Measurements from ENCODE around the gene CD300LF. TPM values are rescaled to one million over a fixed set of nuclear protein-coding genes. Genes with fewer than 3 reads are reported as not detected.

The CD300LF gene
- total RNA-seq, 1 donor from 2014 or later: not detected

GRCh38 chr17:74742978-74743545 is 30.3 kb upstream of the CD300LF start:
- DNase-seq (ENCODE audit: low read depth): no peak
- H3K36me3 ChIP-seq (ENCODE audit: control insufficient read depth, insufficient read depth, low read length): no peaks in the 10 kb centered on the region
- no peak overlapping the region for H3K4me3 ChIP-seq (ENCODE audit: low read depth, low read length)
- FAIRE-seq: no peak
- TF ChIP-seq CTCF (IDR thresholded peaks at IDR 0.05; ENCODE audit: insufficient read depth, low read length, severe bottlenecking): no peak
- H3K27me3 ChIP-seq (ENCODE audit: control insufficient read depth, insufficient read depth, low read length): peaks cover 1% of the 10 kb centered on the region

DNA sequence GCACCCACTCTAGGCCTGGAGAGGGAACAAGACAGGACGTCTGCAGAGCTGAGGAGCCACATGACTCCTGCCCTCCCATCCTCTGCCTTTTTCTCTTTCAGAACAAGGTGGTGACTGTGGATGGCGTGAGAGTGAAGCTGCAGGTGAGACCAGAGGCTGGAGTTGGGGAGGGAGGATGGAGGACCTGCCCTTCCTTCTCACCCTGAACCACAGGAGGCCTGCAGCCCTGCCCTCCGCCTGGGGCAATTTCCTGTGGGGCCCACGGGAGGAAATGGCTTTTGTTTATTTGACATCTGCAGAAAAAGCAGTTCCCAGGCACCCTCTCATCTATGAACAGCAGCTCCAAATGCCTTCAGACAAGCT is 29.4 kb upstream of the CD300LF start:
- no peak for TF ChIP-seq CTCF (IDR thresholded peaks at IDR 0.05; ENCODE audit: insufficient read depth, low read length, severe bottlenecking)
- Histone ChIP-seq H3K27me3 (ENCODE audit: control insufficient read depth, insufficient read depth, low read length) (peaks cover 3% of the 10 kb centered on the region), H3K36me3 (ENCODE audit: control insufficient read depth, insufficient read depth, low read length) (no peaks in the 10 kb centered on the region), H3K4me3 (ENCODE audit: low read depth, low read length) (no peak overlapping the region)
- FAIRE-seq (peak; percentile 32), DNase-seq (ENCODE audit: low read depth) (no peak)

DNA sequence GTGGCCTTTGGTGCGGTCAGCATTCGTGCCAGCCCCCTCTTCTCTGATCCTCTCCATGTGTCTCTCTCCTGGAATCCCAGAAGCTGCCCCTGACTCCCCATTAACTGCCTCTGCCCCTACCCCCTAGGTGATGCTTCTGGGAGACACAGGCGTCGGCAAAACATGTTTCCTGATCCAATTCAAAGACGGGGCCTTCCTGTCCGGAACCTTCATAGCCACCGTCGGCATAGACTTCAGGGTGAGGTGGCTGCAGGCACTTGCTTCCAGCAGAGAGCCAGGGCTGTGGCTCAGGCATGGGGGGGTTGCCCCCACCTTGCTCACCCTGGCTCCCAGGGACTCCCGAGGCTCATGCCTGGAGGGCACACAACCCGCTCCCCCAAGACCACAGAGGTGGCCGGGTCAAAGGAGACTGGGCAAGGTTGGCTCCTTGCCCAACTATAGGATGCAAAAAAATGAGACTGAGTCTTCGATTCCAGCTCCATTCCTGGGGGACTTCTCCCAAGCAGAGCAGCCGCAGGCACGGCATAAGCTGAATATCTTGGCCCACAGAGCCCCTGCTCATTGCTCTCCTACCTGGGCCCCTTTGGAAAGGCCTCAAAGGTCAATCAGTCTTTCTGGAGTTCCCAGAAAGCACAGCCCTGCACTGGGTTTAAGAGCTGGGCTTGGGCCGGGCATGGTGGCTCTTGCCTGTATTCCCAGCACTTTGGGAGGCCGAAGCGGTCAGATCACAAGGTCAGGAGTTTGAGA is 28.1 kb upstream of the CD300LF start:
- DNase-seq (ENCODE audit: low read depth) (no peak), FAIRE-seq (no peak)
- H3K4me3 ChIP-seq (ENCODE audit: low read depth, low read length): no peak overlapping the region
- H3K27me3 ChIP-seq (ENCODE audit: control insufficient read depth, insufficient read depth, low read length): peaks cover 6% of the 10 kb centered on the region
- no peak for TF ChIP-seq CTCF (IDR thresholded peaks at IDR 0.05; ENCODE audit: insufficient read depth, low read length, severe bottlenecking)
- H3K36me3 ChIP-seq (ENCODE audit: control insufficient read depth, insufficient read depth, low read length): no peaks in the 10 kb centered on the region

DNA sequence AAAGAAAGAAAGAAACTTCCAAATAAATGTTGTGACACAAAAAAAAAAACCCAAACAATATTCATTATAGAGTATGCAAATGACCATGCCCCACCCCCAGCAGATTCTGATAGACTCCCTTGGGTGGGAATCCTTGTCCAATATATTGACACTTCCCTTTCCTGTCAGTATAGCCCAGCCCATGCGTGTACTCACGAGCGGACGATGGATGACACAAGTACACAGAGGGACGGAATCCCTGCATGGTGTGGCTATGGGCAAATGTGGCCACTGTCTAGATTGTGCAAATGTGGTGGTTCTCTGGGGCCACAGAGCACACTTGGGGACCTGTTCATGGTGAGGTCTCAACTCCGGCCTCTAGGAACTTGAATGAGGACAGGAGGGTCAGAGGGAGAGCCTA is 27.4 kb upstream of the CD300LF start:
- Histone ChIP-seq H3K36me3 (ENCODE audit: control insufficient read depth, insufficient read depth, low read length) (no peaks in the 10 kb centered on the region), H3K4me3 (ENCODE audit: low read depth, low read length) (no peak overlapping the region), H3K27me3 (ENCODE audit: control insufficient read depth, insufficient read depth, low read length) (peaks cover 6% of the 10 kb centered on the region)
- no peak for FAIRE-seq
- TF ChIP-seq CTCF (IDR thresholded peaks at IDR 0.05; ENCODE audit: insufficient read depth, low read length, severe bottlenecking): no peak
- no peak for DNase-seq (ENCODE audit: low read depth)

DNA sequence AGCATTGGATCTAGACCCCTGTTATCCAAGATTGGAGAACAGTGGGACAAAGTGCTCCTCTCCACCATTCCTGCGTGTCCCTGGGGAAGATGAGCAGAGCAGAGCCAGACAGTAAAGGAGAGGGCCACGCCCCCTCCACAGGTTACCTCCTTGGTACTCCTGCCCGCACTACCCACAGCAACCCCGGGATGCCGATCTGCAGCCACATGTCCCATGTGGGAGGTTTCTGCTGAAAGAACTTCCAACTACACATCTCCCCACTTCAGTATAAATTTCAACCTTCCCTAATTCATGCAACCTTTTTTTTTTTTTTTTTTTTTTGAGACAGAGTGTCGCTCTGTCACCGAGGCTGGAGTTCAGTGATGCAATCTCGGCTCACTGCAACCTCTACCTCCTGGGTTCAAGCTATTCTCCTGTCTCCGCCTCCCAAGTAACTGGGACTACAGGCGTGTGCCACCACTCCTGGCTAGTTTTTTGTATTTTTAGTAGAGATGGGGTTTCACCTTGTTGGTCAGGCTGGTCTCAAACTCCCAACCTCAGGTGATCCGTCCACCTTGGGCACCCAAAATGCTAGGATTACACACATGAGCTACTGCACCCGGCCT is 26.6 kb upstream of the CD300LF start:
- DNase-seq (ENCODE audit: low read depth): no peak
- Histone ChIP-seq H3K4me3 (ENCODE audit: low read depth, low read length) (no peak overlapping the region), H3K36me3 (ENCODE audit: control insufficient read depth, insufficient read depth, low read length) (no peaks in the 10 kb centered on the region), H3K27me3 (ENCODE audit: control insufficient read depth, insufficient read depth, low read length) (peaks cover 6% of the 10 kb centered on the region)
- no peak for TF ChIP-seq CTCF (IDR thresholded peaks at IDR 0.05; ENCODE audit: insufficient read depth, low read length, severe bottlenecking)
- FAIRE-seq: no peak

All from bronchial epithelial cell (primary cell).